MM.1S (cell line): ENCODE data around the gene CWC27.

Experiments used
- DNase-seq: peaks from one replicate; pipeline ENCODE4 v3.0.0-alpha.2; 2015
- H2AFZ ChIP-seq: fragments of 300-600 bp; sonication (generic); 2 replicates; pipeline ENCODE4 v1.6.0; 2016; ENCODE audit warnings: antibody characterized with exemption, low read length
- H3F3A ChIP-seq: fragments of 300-600 bp; sonication (generic); 2 replicates; pipeline ENCODE4 v1.6.1; 2016; ENCODE audit warnings: mild to moderate bottlenecking, antibody characterized with exemption, low read length, moderate library complexity, mixed read lengths; ENCODE audit not compliant: insufficient read depth
- H3K27ac ChIP-seq: fragments of 300-600 bp; sonication (generic); 2 replicates; pipeline ENCODE4 v1.5.1; 2016; ENCODE audit warnings: mild to moderate bottlenecking, low read length
- H3K27me3 ChIP-seq: fragments of 300-600 bp; sonication (generic); replicated peaks from 2 replicates; pipeline ENCODE4 v1.6.0; 2016; ENCODE audit warnings: low read length; ENCODE audit not compliant: insufficient read depth
- H3K36me3 ChIP-seq: fragments of 300-600 bp; sonication (generic); replicated peaks from 2 replicates; pipeline ENCODE4 v1.6.1; 2016; ENCODE audit warnings: mild to moderate bottlenecking, low read length, mixed read lengths; ENCODE audit not compliant: insufficient read depth
- H3K4me1 ChIP-seq: fragments of 300-600 bp; sonication (generic); 2 replicates; pipeline ENCODE4 v1.6.1; 2016; ENCODE audit warnings: low read length, mixed read lengths
- H3K4me2 ChIP-seq: fragments of 300-600 bp; sonication (generic); 2 replicates; pipeline ENCODE4 v1.6.0; 2016; ENCODE audit warnings: low read depth, low read length
- H3K4me3 ChIP-seq: fragments of 300-600 bp; sonication (generic); 2 replicates; pipeline ENCODE4 v1.5.1; 2016; ENCODE audit warnings: low read length, mixed read lengths
- H3K79me2 ChIP-seq: fragments of 300-600 bp; sonication (generic); 2 replicates; pipeline ENCODE4 v1.6.1; 2016; ENCODE audit warnings: mixed run types, low read length, mixed read lengths
- H3K9ac ChIP-seq: fragments of 300-600 bp; sonication (generic); 2 replicates; pipeline ENCODE4 v1.6.1; 2016; ENCODE audit warnings: low read length, mixed read lengths
- H3K9me2 ChIP-seq: fragments of 300-600 bp; sonication (generic); replicated peaks from 2 replicates; pipeline ENCODE4 v1.6.1; 2016; ENCODE audit warnings: mild to moderate bottlenecking, low read length, mixed read lengths; ENCODE audit not compliant: insufficient read depth
- H3K9me3 ChIP-seq: fragments of 300-600 bp; sonication (generic); replicated peaks from 2 replicates; pipeline ENCODE4 v1.6.1; 2016; ENCODE audit warnings: mild to moderate bottlenecking, low read length, mixed read lengths; ENCODE audit not compliant: insufficient read depth
- H4K20me1 ChIP-seq: fragments of 300-600 bp; sonication (generic); 2 replicates; pipeline ENCODE4 v1.6.1; 2016; ENCODE audit warnings: mild to moderate bottlenecking, low read length, moderate library complexity, mixed read lengths; ENCODE audit not compliant: insufficient read depth
- CTCF ChIP-seq: fragments of 300-600 bp; sonication (generic); IDR thresholded peaks from 2 replicates; pipeline ENCODE4 v1.5.1; 2016; ENCODE audit warnings: antibody characterized with exemption, low read length, mixed read lengths
- EZH2 ChIP-seq: fragments of 300-600 bp; sonication (generic); optimal IDR thresholded peaks from 2 replicates; pipeline ENCODE3; 2017; ENCODE audit warnings: low read depth, mild to moderate bottlenecking, antibody characterized with exemption, low read length, mixed read lengths
- EZH2phosphoT487 ChIP-seq: fragments of 300-600 bp; sonication (generic); IDR thresholded peaks from 2 replicates; pipeline ENCODE4 v1.6.1; 2018; ENCODE audit warnings: antibody characterized with exemption, low read length

The CWC27 gene

GRCh38 chr5:64980176-64980575 is 211.4 kb downstream of the CWC27 start:
- no peaks in the 10 kb centered on the region for H3K27me3 ChIP-seq
- H2AFZ ChIP-seq: no peak overlapping the region
- H3K9me2 ChIP-seq: no peaks in the 10 kb centered on the region
- no peak overlapping the region for H3K9ac ChIP-seq
- H3K4me2 ChIP-seq: no peak overlapping the region
- no peak for DNase-seq
- H4K20me1 ChIP-seq: no peaks in the 10 kb centered on the region
- no peaks in the 10 kb centered on the region for H3K79me2 ChIP-seq
- no peaks in the 10 kb centered on the region for H3F3A ChIP-seq
- H3K36me3 ChIP-seq: no peaks in the 10 kb centered on the region
- H3K4me3 ChIP-seq: no peak overlapping the region
- no peaks in the 10 kb centered on the region for H3K4me1 ChIP-seq
- no peak overlapping the region for H3K27ac ChIP-seq
- TF ChIP-seq EZH2phosphoT487 (no peak), EZH2 (no peak), CTCF (no peak)
- no peaks in the 10 kb centered on the region for H3K9me3 ChIP-seq

GRCh38 chr5:64987768-64988167 is 219.0 kb downstream of the CWC27 start:
- H3F3A ChIP-seq: no peaks in the 10 kb centered on the region
- no peak overlapping the region for H3K4me2 ChIP-seq
- TF ChIP-seq EZH2phosphoT487 (no peak), CTCF (no peak), EZH2 (no peak)
- no peaks in the 10 kb centered on the region for H3K27me3 ChIP-seq
- H2AFZ ChIP-seq: no peak overlapping the region
- H3K36me3 ChIP-seq: no peaks in the 10 kb centered on the region
- no peak overlapping the region for H3K9ac ChIP-seq
- no peaks in the 10 kb centered on the region for H4K20me1 ChIP-seq
- no peaks in the 10 kb centered on the region for H3K9me2 ChIP-seq
- no peak for DNase-seq
- H3K27ac ChIP-seq: no peak overlapping the region
- H3K4me3 ChIP-seq: no peak overlapping the region
- H3K4me1 ChIP-seq: peaks cover 8% of the 10 kb centered on the region
- H3K79me2 ChIP-seq: no peaks in the 10 kb centered on the region
- no peaks in the 10 kb centered on the region for H3K9me3 ChIP-seq

GRCh38 chr5:65009207-65009606 is 240.5 kb downstream of the CWC27 start:
- no peaks in the 10 kb centered on the region for H3K9me2 ChIP-seq
- H3K27me3 ChIP-seq: no peaks in the 10 kb centered on the region
- no peak for TF ChIP-seq EZH2phosphoT487
- TF ChIP-seq EZH2: no peak
- TF ChIP-seq CTCF: no peak
- no peak overlapping the region for H2AFZ ChIP-seq
- no peaks in the 10 kb centered on the region for H3K9me3 ChIP-seq
- H3K79me2 ChIP-seq: no peaks in the 10 kb centered on the region
- H3F3A ChIP-seq: no peaks in the 10 kb centered on the region
- no peak for DNase-seq
- H3K4me1 ChIP-seq: no peaks in the 10 kb centered on the region
- H4K20me1 ChIP-seq: no peaks in the 10 kb centered on the region
- H3K4me2 ChIP-seq: no peak overlapping the region
- H3K4me3 ChIP-seq: no peak overlapping the region
- no peak overlapping the region for H3K9ac ChIP-seq
- H3K36me3 ChIP-seq: no peaks in the 10 kb centered on the region
- no peak overlapping the region for H3K27ac ChIP-seq
